Hypothalamus (tissue), 51 donors: Measurements from ENCODE around the gene COIL.
"Not testable (repeated sequence)": the region's sequence is repeated elsewhere in the genome, so short reads cannot be mapped to it uniquely, and the experiment has no call there.

Experiments
- DNase-seq, 51 donors: peaks; one replicate each; lab custom pipeline; 2025; lab: John Stamatoyannopoulos, UW

Gene COIL

GRCh38 chr17:56960596-56961538 lies at the start of gene COIL:
Gene COIL, minus strand, starts transcription at chr17:56961050. Its CDS starts 31 bp downstream, at chr17:56961019.
- DNase-seq = peak; percentile 58 to 95 (median 85)

GRCh38 chr17:57010487-57010886 lies 49.6 kb upstream of the COIL start:
- no peak for DNase-seq

GRCh38 chr17:57009737-57010445 lies 49.0 kb upstream of the COIL start:
- DNase-seq = peak in 26 of 51 donors; percentile 2 to 45 (median 15)

- no peak for DNase-seq
Observed at GRCh38 chr17:57008958-57009357, 48.1 kb upstream of the COIL start.

- DNase-seq = no peak
Observed at GRCh38 chr17:57006040-57006439, 45.2 kb upstream of the COIL start.

GRCh38 chr17:57004944-57005579 lies 44.2 kb upstream of the COIL start:
- DNase-seq = peak in 1 of 51 donors; percentile 0

GRCh38 chr17:57002904-57003303 lies 42.1 kb upstream of the COIL start:
- no peak for DNase-seq

- no peak for DNase-seq
Observed at GRCh38 chr17:57001541-57001940, 40.7 kb upstream of the COIL start.

GRCh38 chr17:56997313-56997712 lies 36.5 kb upstream of the COIL start:
- DNase-seq = no peak

- DNase-seq = no peak
Observed at GRCh38 chr17:56995766-56996165, 34.9 kb upstream of the COIL start.

- no peak for DNase-seq
Observed at GRCh38 chr17:56994009-56994792, 33.4 kb upstream of the COIL start.

GRCh38 chr17:56992364-56992763 lies 31.5 kb upstream of the COIL start:
- DNase-seq = no peak

- DNase-seq = no peak
Observed at GRCh38 chr17:56988901-56989572, 28.2 kb upstream of the COIL start.

- DNase-seq = no peak
Observed at GRCh38 chr17:56987283-56987834, 26.5 kb upstream of the COIL start.

- no peak for DNase-seq
Observed at GRCh38 chr17:56985371-56986162, 24.7 kb upstream of the COIL start.

GRCh38 chr17:56983366-56983765 lies 22.5 kb upstream of the COIL start:
- no peak for DNase-seq

GRCh38 chr17:56982312-56982711 lies 21.5 kb upstream of the COIL start:
- no peak for DNase-seq

- not testable (repeated sequence) for DNase-seq
Observed at GRCh38 chr17:56980526-56980925, 19.7 kb upstream of the COIL start.

GRCh38 chr17:56979091-56979480 lies 18.2 kb upstream of the COIL start:
- peak in 1 of 51 donors; percentile 13 for DNase-seq
